ENCODE results near the gene NKIRAS1. TPM values are rescaled to one million over a fixed set of nuclear protein-coding genes. Genes with fewer than 3 reads are reported as not detected.
"Not testable (repeated sequence)": the region's sequence is repeated elsewhere in the genome, so short reads cannot be mapped to it uniquely, and the experiment has no call there.

NKIRAS1 gene
- total RNA-seq, 3 donors from 2014 or later (not counting 1 experiment from before 2014, with no cell fraction given) = 2.2 to 3.3 (median 2.8) TPM

GRCh38 chr3:23913182-23913581, 3.6 kb downstream of the NKIRAS1 start:
- WGBS (ENCODE audit: insufficient coverage) = no CpG with 5 or more reads among the region's 1 CpG
- no peak for ATAC-seq

GRCh38 chr3:23912335-23912734, 4.5 kb downstream of the NKIRAS1 start:
- H3K27me3 ChIP-seq (ENCODE audit: control insufficient read depth, insufficient read depth, low read length); H3K27ac ChIP-seq (ENCODE audit: low read length); H3K4me3 Mint-ChIP-seq; H3K36me3 Mint-ChIP-seq; H3K4me1 ChIP-seq (ENCODE audit: control insufficient read depth, insufficient read depth, low read length); H3K36me3 ChIP-seq (ENCODE audit: control insufficient read depth, insufficient read depth, low read length); H3K9me3 Mint-ChIP-seq; ATAC-seq; H3K27me3 Mint-ChIP-seq (ENCODE audit: low read depth in 2 of 2); DNase-seq; intact Hi-C loops (cut with micrococcal nuclease); H3K27ac Mint-ChIP-seq; H3K4me3 ChIP-seq (ENCODE audit: low read length); H3K9me3 ChIP-seq (ENCODE audit: control insufficient read depth, insufficient read depth, low read length): not testable (repeated sequence)
- peaks cover 0 to 12% of the 10 kb centered on the region in 2 donors for H3K4me1 Mint-ChIP-seq
- WGBS (ENCODE audit: insufficient coverage) = no CpG with 5 or more reads among the region's 3 CpGs

More at GRCh38 chr3:23913182-23913581, 3.6 kb downstream of the NKIRAS1 start:
- peaks cover 0 to 2% of the 10 kb centered on the region in 2 donors for H3K27me3 Mint-ChIP-seq (ENCODE audit: low read depth in 2 of 2)
- H3K27me3 ChIP-seq (ENCODE audit: control insufficient read depth, insufficient read depth, low read length) = no peaks in the 10 kb centered on the region
- H3K4me3 ChIP-seq (ENCODE audit: low read length) = no peak overlapping the region
- H3K36me3 Mint-ChIP-seq = no peaks in the 10 kb centered on the region
- H3K9me3 ChIP-seq (ENCODE audit: control insufficient read depth, insufficient read depth, low read length) = no peaks in the 10 kb centered on the region
- no peak overlapping the region for H3K27ac Mint-ChIP-seq
- H3K36me3 ChIP-seq (ENCODE audit: control insufficient read depth, insufficient read depth, low read length) = peaks cover 3% of the 10 kb centered on the region
- no peak for DNase-seq
- no peak overlapping the region for H3K4me3 Mint-ChIP-seq
- no peaks in the 10 kb centered on the region for H3K9me3 Mint-ChIP-seq
- peaks cover 14% of the 10 kb centered on the region for H3K4me1 ChIP-seq (ENCODE audit: control insufficient read depth, insufficient read depth, low read length)
- intact Hi-C loops (cut with micrococcal nuclease) = no loop called here
- no peak for TF ChIP-seq CTCF (IDR thresholded peaks at IDR 0.05)
- peaks cover 8 to 20% of the 10 kb centered on the region in 2 donors for H3K4me1 Mint-ChIP-seq
- H3K27ac ChIP-seq (ENCODE audit: low read length) = no peak overlapping the region

- DNase-seq = no peak
- Histone ChIP-seq H3K27me3 (ENCODE audit: control insufficient read depth, insufficient read depth, low read length) (no peaks in the 10 kb centered on the region), H3K4me1 (ENCODE audit: control insufficient read depth, insufficient read depth, low read length) (peaks cover 3% of the 10 kb centered on the region), H3K4me3 (ENCODE audit: low read length) (no peak overlapping the region), H3K9me3 (ENCODE audit: control insufficient read depth, insufficient read depth, low read length) (no peaks in the 10 kb centered on the region), H3K36me3 (ENCODE audit: control insufficient read depth, insufficient read depth, low read length) (no peaks in the 10 kb centered on the region), H3K27ac (ENCODE audit: low read length) (no peak overlapping the region)
- ATAC-seq = no peak
- Mint-ChIP-seq H3K36me3 (no peaks in the 10 kb centered on the region), H3K27me3 (ENCODE audit: low read depth in 2 of 2) (peaks cover 0 to 2% of the 10 kb centered on the region in 2 donors), H3K27ac (no peak overlapping the region), H3K9me3 (no peaks in the 10 kb centered on the region), H3K4me1 (peaks cover 0 to 11% of the 10 kb centered on the region in 2 donors), H3K4me3 (no peak overlapping the region)
- TF ChIP-seq CTCF (IDR thresholded peaks at IDR 0.05) = no peak
- 84% methylated on average over 2 of the region's 2 CpGs for WGBS (ENCODE audit: insufficient coverage)
- intact Hi-C loops (cut with micrococcal nuclease) = no loop called here
These were observed 5.4 kb downstream of the NKIRAS1 start for GRCh38 chr3:23911397-23911796.

GRCh38 chr3:23909341-23909740, 7.4 kb downstream of the NKIRAS1 start:
- 94% methylated on average over 7 of the region's 7 CpGs for WGBS (ENCODE audit: insufficient coverage)
- no peak for TF ChIP-seq CTCF (IDR thresholded peaks at IDR 0.05)
- intact Hi-C loops (cut with micrococcal nuclease) = no loop called here
- Histone ChIP-seq H3K4me3 (ENCODE audit: low read length) (no peak overlapping the region), H3K27me3 (ENCODE audit: control insufficient read depth, insufficient read depth, low read length) (no peaks in the 10 kb centered on the region), H3K27ac (ENCODE audit: low read length) (no peak overlapping the region), H3K4me1 (ENCODE audit: control insufficient read depth, insufficient read depth, low read length) (no peaks in the 10 kb centered on the region), H3K9me3 (ENCODE audit: control insufficient read depth, insufficient read depth, low read length) (no peaks in the 10 kb centered on the region), H3K36me3 (ENCODE audit: control insufficient read depth, insufficient read depth, low read length) (no peaks in the 10 kb centered on the region)
- Mint-ChIP-seq H3K27me3 (ENCODE audit: low read depth in 2 of 2) (no peaks in the 10 kb centered on the region), H3K27ac (no peak overlapping the region), H3K4me1 (no peaks in the 10 kb centered on the region), H3K9me3 (no peaks in the 10 kb centered on the region), H3K4me3 (no peak overlapping the region), H3K36me3 (no peaks in the 10 kb centered on the region)
- ATAC-seq (no peak), DNase-seq (no peak)
